Spleen (tissue), 7 donors: Measurements from ENCODE around the gene PRPH.

ENCODE experiments used
- CTCF ChIP-seq, 11 experiments: fragments of 200-600 bp in 7 of 11; fragments of 450-650 bp in 4 of 11; sonication (generic) in 4 of 11; IDR thresholded peaks in 8 of 11; conservative IDR thresholded peaks in 3 of 11; 1 replicate in 7 of 11; 2 replicates in 4 of 11; pipeline versions ENCODE4 v1.4.0 to v1.8.0; 2016 to 2021; ENCODE audit warnings: antibody characterized with exemption in 11 of 11, inconsistent platforms in 4 of 11, mild to moderate bottlenecking in 1 of 11
- POLR2A ChIP-seq, 3 donors: fragments of 450-650 bp; IDR thresholded peaks; one replicate each; pipeline ENCODE4 v1.5.1; 2017; ENCODE audit warnings: antibody characterized with exemption in 3 of 3, mild to moderate bottlenecking in 1 of 3
- POLR2AphosphoS5 ChIP-seq, 3 donors: sonication (generic); formaldehyde crosslinking; IDR thresholded peaks; one replicate each; pipeline ENCODE4 v1.5.1; 2017; ENCODE audit warnings: antibody characterized with exemption in 3 of 3
- donor health status: DM: no; HTN: no; CAD: no; lungs with moderate emphysema.
- donor health status: DM: no; HTN: no; CAD: no.
- donor health status: DM: no; HTN: no; CAD: no.

GRCh38 chr12:49332441-49332861 lies 37.5 kb downstream of the PRPH start:
- no peak for TF ChIP-seq CTCF (IDR thresholded peaks at IDR 0.05 in 8 of 11, conservative IDR thresholded peaks at IDR 0.05 in 3 of 11)
- no peak for TF ChIP-seq POLR2A (IDR thresholded peaks at IDR 0.05)
- no peak for TF ChIP-seq POLR2AphosphoS5 (IDR thresholded peaks at IDR 0.05)
